A673 (cell line): ENCODE results near the gene BSN. TPM values are rescaled to one million over a fixed set of nuclear protein-coding genes. Genes with fewer than 3 reads are reported as not detected.

Experiments
- BruUV-seq: library from RNA; stranded (reverse); fragments of 400-500 nt; replicated peaks from 2 replicates; lab custom pipeline; 2021; lab: Mats Ljungman, UMichigan
- CTCF ChIA-PET: fragments of 300-600 bp; sonication (Branson Sonifier 250); formaldehyde crosslinking; loops from one replicate; lab custom pipeline; 2022; ENCODE audit warnings: antibody characterized with exemption; lab: Charles Lee
- POLR2A ChIA-PET: fragments of 300-600 bp; sonication (Branson Sonifier 250); formaldehyde crosslinking; loops from one replicate; lab custom pipeline; 2022; ENCODE audit warnings: antibody characterized with exemption; ENCODE audit not compliant: low non-redundant PET; lab: Charles Lee
- DNase-seq: peaks from one replicate; pipeline ENCODE4 v3.0.0-alpha.2; 2015; ENCODE audit warnings: low spot score
- H3K27ac ChIP-seq: fragments of 200-600 bp; sonication (generic); 2 replicates; pipeline ENCODE4 v1.5.1; 2016; ENCODE audit warnings: mixed run types, low read depth, mild to moderate bottlenecking, mixed read lengths, antibody characterized with exemption, low read length; ENCODE audit not compliant: poor library complexity, severe bottlenecking
- H3K27me3 ChIP-seq: fragments of 200-600 bp; sonication (generic); replicated peaks from 2 replicates; pipeline ENCODE4 v1.6.1; 2017; ENCODE audit warnings: mixed run types, low read depth, mild to moderate bottlenecking, mixed read lengths, antibody characterized with exemption, low read length; ENCODE audit not compliant: insufficient read depth, poor library complexity
- H3K36me3 ChIP-seq: fragments of 200-600 bp; sonication (generic); 2 replicates; pipeline ENCODE4 v1.6.1; 2016; ENCODE audit warnings: mixed run types, mild to moderate bottlenecking, mixed read lengths, antibody characterized with exemption, low read length; ENCODE audit not compliant: insufficient read depth, poor library complexity, severe bottlenecking
- H3K4me1 ChIP-seq: fragments of 200-600 bp; sonication (generic); 2 replicates; pipeline ENCODE4 v1.6.1; 2017; ENCODE audit warnings: mixed run types, mild to moderate bottlenecking, mixed read lengths, antibody characterized with exemption, low read length; ENCODE audit not compliant: insufficient read depth, poor library complexity, severe bottlenecking
- H3K4me3 ChIP-seq: fragments of 200-600 bp; sonication (generic); 2 replicates; pipeline ENCODE4 v1.5.1; 2016; ENCODE audit warnings: low read depth, mixed run types, mild to moderate bottlenecking, mixed read lengths, low read length; ENCODE audit not compliant: poor library complexity, severe bottlenecking
- H3K9me3 ChIP-seq: fragments of 200-600 bp; sonication (generic); 2 replicates; pipeline ENCODE4 v1.6.1; 2016; ENCODE audit warnings: mixed run types, low read depth, mild to moderate bottlenecking, mixed read lengths, antibody characterized with exemption, low read length; ENCODE audit not compliant: poor library complexity, severe bottlenecking
- EZH2 ChIP-seq: fragments of 200-600 bp; sonication (generic); IDR thresholded peaks from 2 replicates; pipeline ENCODE4 v1.6.1; 2017; ENCODE audit warnings: borderline replicate concordance, low read depth, mild to moderate bottlenecking, mixed read lengths, antibody characterized with exemption, low read length; ENCODE audit not compliant: poor library complexity, severe bottlenecking
- intact Hi-C: fragments of 100-400 bp; cut with micrococcal nuclease; formaldehyde crosslinking; loops from one replicate; pipeline ENCODE4 v1.10.0; 2022; ENCODE audit not compliant: unreplicated experiment
- total RNA-seq: library from RNA; stranded (reverse); gene quantifications from 2 replicates; pipeline ENCODE4 v1.2.3, GENCODE V29; 2021
- TF ChIP-seq, protein P1 (sequence below): fragments of 300-800, 200-600 bp; sonication (generic); conservative IDR thresholded peaks from 2 replicates; pipeline ENCODE4 v1.5.1; 2017; ENCODE audit warnings: low read depth, mild to moderate bottlenecking, antibody characterized with exemption, low read length, moderate library complexity, mixed read lengths

Gene BSN
- total RNA-seq, 1 experiment from 2014 or later: 1.4 TPM

- H3K27ac ChIP-seq: no peak overlapping the region
- ChIA-PET CTCF (no interaction called here), POLR2A (no interaction called here)
- no peaks in the 10 kb centered on the region for H3K36me3 ChIP-seq
- DNase-seq: no peak
- TF ChIP-seq, protein P1, sequence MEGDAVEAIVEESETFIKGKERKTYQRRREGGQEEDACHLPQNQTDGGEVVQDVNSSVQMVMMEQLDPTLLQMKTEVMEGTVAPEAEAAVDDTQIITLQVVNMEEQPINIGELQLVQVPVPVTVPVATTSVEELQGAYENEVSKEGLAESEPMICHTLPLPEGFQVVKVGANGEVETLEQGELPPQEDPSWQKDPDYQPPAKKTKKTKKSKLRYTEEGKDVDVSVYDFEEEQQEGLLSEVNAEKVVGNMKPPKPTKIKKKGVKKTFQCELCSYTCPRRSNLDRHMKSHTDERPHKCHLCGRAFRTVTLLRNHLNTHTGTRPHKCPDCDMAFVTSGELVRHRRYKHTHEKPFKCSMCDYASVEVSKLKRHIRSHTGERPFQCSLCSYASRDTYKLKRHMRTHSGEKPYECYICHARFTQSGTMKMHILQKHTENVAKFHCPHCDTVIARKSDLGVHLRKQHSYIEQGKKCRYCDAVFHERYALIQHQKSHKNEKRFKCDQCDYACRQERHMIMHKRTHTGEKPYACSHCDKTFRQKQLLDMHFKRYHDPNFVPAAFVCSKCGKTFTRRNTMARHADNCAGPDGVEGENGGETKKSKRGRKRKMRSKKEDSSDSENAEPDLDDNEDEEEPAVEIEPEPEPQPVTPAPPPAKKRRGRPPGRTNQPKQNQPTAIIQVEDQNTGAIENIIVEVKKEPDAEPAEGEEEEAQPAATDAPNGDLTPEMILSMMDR: no peak
- TF ChIP-seq EZH2: no peak
- H3K4me1 ChIP-seq: no peaks in the 10 kb centered on the region
- no peak overlapping the region for H3K4me3 ChIP-seq
- intact Hi-C loops: no loop called here
- no peaks in the 10 kb centered on the region for H3K27me3 ChIP-seq
- no peaks in the 10 kb centered on the region for H3K9me3 ChIP-seq
- no TSS peak for BruUV-seq
Measured at GRCh38 chr3:49518016-49518415, 36.3 kb upstream of the BSN start.

- intact Hi-C loops: no loop called here
- ChIA-PET CTCF (no interaction called here), POLR2A (no interaction called here)
- TF ChIP-seq EZH2: no peak
- TF ChIP-seq, protein P1: no peak
- no peaks in the 10 kb centered on the region for H3K4me1 ChIP-seq
- no peaks in the 10 kb centered on the region for H3K9me3 ChIP-seq
- H3K4me3 ChIP-seq: no peak overlapping the region
- DNase-seq: no peak
- H3K36me3 ChIP-seq: no peaks in the 10 kb centered on the region
- no TSS peak for BruUV-seq
- H3K27ac ChIP-seq: no peak overlapping the region
- no peaks in the 10 kb centered on the region for H3K27me3 ChIP-seq
Measured at GRCh38 chr3:49518441-49518840, 35.8 kb upstream of the BSN start.

DNA sequence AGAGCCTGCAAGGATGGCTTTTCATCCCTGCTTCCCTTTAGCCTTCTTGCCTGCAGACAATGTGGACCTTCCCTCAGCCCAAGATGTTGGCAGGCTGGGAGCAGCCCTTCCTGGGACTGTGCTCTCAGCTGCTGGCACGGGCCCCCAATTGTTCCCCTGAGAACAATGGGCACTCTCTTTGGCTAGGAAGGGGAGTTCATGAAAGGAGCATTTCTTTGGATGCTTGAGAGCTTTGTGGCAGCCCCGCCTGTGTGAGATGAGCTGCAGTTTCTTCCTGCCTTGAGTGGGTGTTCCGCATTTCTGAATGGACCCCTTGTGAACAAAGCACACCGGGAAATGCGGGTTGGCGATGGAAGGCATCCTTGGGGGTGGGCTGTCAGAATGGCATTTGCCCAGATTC lies 35.0 kb upstream of the BSN start:
- Histone ChIP-seq H3K36me3 (no peaks in the 10 kb centered on the region), H3K9me3 (no peaks in the 10 kb centered on the region), H3K4me3 (no peak overlapping the region), H3K27me3 (no peaks in the 10 kb centered on the region), H3K27ac (no peak overlapping the region), H3K4me1 (no peaks in the 10 kb centered on the region)
- ChIA-PET POLR2A (no interaction called here), CTCF (no interaction called here)
- TF ChIP-seq EZH2: no peak
- TF ChIP-seq, protein P1: no peak
- intact Hi-C loops: no loop called here
- no peak for DNase-seq
- no TSS peak for BruUV-seq
